Measurements from ENCODE around the gene HOXA5.

The HOXA5 gene

DNA sequence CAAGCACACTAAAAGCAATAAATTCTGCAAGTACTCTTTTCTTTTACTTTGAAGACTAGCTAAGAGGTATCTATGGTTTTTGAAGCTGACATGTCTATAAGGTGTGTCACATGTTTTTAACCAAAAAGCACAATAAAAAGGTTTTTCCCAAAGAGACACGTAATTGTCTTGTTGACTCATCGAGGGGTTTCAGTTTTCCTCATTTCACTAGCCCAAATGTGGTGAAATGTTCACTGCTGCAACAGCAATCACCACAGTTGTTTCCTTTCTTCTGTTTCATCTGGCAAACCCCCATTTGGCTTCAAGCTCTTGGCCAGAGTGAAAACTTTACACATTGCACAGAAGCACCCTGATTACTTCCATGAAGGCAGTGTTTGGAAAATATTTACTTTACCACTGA lies 9.1 kb downstream of the HOXA5 start:
- H3K27me3 ChIP-seq (ENCODE audit: control insufficient read depth, insufficient read depth, low read length): peaks cover 100% of the 10 kb centered on the region
- no peak overlapping the region for H3K27ac ChIP-seq (ENCODE audit: low read depth, low read length)
- no peak overlapping the region; the same call in 1 of the 2 replicates for H3K4me3 ChIP-seq (ENCODE audit: low read depth, low read length)
- no peaks in the 10 kb centered on the region for H3K36me3 ChIP-seq (ENCODE audit: control insufficient read depth, insufficient read depth, low read length)
- H3K9me3 ChIP-seq (ENCODE audit: control insufficient read depth, insufficient read depth, low read depth, low read length): no peaks in the 10 kb centered on the region
- H3K4me1 ChIP-seq (ENCODE audit: control insufficient read depth, insufficient read depth, low read length): peaks cover 4% of the 10 kb centered on the region; the same call in 1 of the 2 replicates
- peak overlapping the region; percentile 17 for H3K9ac ChIP-seq (ENCODE audit: low read length)

DNA sequence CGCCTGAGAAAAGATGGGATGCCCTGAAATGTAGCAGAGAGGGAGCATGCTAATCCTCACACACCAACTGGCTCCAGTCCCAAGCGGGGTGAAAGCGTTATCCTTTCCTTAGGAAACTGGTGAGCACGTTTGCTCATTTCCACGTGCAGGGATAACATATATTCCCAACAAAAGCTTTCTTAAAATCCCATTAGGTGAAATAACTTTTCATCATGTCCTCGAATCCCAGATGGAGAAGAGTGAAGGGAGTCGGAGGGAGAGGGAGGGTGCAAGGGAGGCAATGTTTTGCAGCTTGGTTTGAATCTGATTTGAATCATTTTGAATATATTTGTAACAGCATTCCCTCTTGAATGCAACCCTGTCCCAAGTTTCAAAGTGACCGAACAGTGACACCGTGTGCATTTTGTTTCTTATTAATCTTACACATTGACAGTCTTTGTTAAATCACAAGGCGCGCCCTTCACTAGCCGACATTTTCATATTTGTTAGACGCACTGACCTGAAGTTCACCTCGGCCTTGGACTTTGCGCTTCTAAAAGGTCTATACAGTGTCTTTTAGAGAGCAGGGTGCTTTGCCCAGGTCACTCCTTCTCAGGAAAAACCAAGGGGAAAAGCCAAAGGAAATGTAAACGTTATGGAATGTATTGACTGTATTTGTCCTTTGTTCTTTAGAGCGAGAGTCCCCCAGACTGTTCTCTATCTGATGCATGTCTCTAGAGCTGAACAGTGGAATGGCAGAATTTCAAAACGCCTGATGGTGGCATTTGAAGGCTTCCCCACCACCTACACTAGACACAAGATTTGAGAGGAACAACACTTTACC lies 9.9 kb downstream of the HOXA5 start:
- Histone ChIP-seq H3K9ac (ENCODE audit: low read length) (peak overlapping the region; percentile 39), H3K36me3 (ENCODE audit: control insufficient read depth, insufficient read depth, low read length) (no peaks in the 10 kb centered on the region), H3K4me3 (ENCODE audit: low read depth, low read length) (no peak overlapping the region; the same call in 1 of the 2 replicates), H3K27ac (ENCODE audit: low read depth, low read length) (no peak overlapping the region), H3K9me3 (ENCODE audit: control insufficient read depth, insufficient read depth, low read depth, low read length) (no peaks in the 10 kb centered on the region), H3K4me1 (ENCODE audit: control insufficient read depth, insufficient read depth, low read length) (peaks cover 4% of the 10 kb centered on the region; the same call in 1 of the 2 replicates), H3K27me3 (ENCODE audit: control insufficient read depth, insufficient read depth, low read length) (peaks cover 100% of the 10 kb centered on the region)

DNA sequence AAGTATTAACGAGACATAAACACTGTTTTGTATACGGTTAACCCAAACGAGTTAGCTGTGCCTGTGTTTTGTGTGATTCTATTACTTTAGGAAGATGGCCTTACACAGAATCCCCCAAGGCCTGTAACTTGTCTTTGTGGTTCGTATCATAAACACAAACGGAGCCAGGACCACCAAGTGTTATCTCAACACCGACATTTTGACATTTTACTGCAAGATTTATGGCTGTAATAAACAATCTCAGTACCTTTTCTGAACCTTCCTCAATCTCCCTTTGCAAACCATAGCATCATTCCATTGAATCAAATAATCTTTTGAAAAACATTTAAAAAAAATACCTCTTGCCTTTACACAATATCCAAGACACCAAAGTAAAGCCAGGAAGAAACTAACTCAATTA lies 10.5 kb downstream of the HOXA5 start:
- Histone ChIP-seq H3K4me1 (ENCODE audit: control insufficient read depth, insufficient read depth, low read length) (peaks cover 4% of the 10 kb centered on the region; the same call in 1 of the 2 replicates), H3K9me3 (ENCODE audit: control insufficient read depth, insufficient read depth, low read depth, low read length) (no peaks in the 10 kb centered on the region), H3K9ac (ENCODE audit: low read length) (no peak overlapping the region), H3K4me3 (ENCODE audit: low read depth, low read length) (no peak overlapping the region; the same call in 1 of the 2 replicates), H3K27ac (ENCODE audit: low read depth, low read length) (no peak overlapping the region), H3K36me3 (ENCODE audit: control insufficient read depth, insufficient read depth, low read length) (no peaks in the 10 kb centered on the region), H3K27me3 (ENCODE audit: control insufficient read depth, insufficient read depth, low read length) (peaks cover 100% of the 10 kb centered on the region)

DNA sequence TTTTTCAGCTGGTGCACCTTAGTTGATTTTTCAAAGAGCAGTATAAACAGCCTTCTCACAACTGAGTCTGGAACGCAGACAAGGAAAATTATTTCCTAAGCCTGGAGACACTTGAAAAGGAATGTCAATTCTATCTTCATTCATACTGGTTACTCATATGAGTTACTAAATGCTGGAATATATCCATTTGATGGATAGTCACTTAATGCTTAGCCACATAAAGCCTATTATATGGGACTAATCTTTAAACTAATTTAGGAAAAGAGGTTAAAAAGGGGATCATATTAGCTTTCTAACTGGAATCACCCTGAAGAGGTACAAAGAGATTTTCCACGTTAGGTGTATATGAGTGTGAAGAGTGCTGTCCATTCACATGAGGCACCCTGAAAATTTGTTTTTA lies 11.3 kb downstream of the HOXA5 start:
- H3K36me3 ChIP-seq (ENCODE audit: control insufficient read depth, insufficient read depth, low read length): no peaks in the 10 kb centered on the region
- H3K9ac ChIP-seq (ENCODE audit: low read length): peak overlapping the region; percentile 27
- peaks cover 4% of the 10 kb centered on the region; the same call in 1 of the 2 replicates for H3K4me1 ChIP-seq (ENCODE audit: control insufficient read depth, insufficient read depth, low read length)
- H3K4me3 ChIP-seq (ENCODE audit: low read depth, low read length): no peak overlapping the region
- no peaks in the 10 kb centered on the region for H3K9me3 ChIP-seq (ENCODE audit: control insufficient read depth, insufficient read depth, low read depth, low read length)
- H3K27me3 ChIP-seq (ENCODE audit: control insufficient read depth, insufficient read depth, low read length): peaks cover 100% of the 10 kb centered on the region
- H3K27ac ChIP-seq (ENCODE audit: low read depth, low read length): no peak overlapping the region

DNA sequence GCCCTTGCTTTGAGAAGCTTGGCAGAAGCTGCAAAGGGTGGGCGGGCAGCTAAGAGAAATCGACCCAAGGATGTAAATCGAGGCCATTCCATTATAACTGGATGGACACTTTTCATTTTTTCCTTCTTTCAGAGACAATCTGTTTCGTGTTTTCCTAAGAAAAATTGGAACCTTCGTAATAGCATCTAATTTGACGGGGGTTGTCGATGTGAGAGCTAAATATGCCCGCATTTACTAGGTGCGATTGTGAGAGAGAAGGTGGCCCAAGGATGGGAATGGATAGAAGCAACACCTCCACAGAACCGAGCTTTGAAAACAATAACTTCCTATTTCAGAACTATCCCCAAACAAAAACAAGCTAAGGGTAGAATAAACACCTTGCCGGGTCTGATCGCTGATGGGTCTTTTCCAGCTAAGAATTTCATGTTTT lies 12.1 kb downstream of the HOXA5 start:
- H3K4me3 ChIP-seq (ENCODE audit: low read depth, low read length): peak overlapping the region; percentile 64
- H3K9me3 ChIP-seq (ENCODE audit: control insufficient read depth, insufficient read depth, low read depth, low read length): no peaks in the 10 kb centered on the region
- H3K4me1 ChIP-seq (ENCODE audit: control insufficient read depth, insufficient read depth, low read length): peaks cover 4% of the 10 kb centered on the region; the same call in 1 of the 2 replicates
- no peaks in the 10 kb centered on the region for H3K36me3 ChIP-seq (ENCODE audit: control insufficient read depth, insufficient read depth, low read length)
- no peak overlapping the region for H3K27ac ChIP-seq (ENCODE audit: low read depth, low read length)
- H3K27me3 ChIP-seq (ENCODE audit: control insufficient read depth, insufficient read depth, low read length): peaks cover 100% of the 10 kb centered on the region
- peak overlapping the region; percentile 15 for H3K9ac ChIP-seq (ENCODE audit: low read length)

DNA sequence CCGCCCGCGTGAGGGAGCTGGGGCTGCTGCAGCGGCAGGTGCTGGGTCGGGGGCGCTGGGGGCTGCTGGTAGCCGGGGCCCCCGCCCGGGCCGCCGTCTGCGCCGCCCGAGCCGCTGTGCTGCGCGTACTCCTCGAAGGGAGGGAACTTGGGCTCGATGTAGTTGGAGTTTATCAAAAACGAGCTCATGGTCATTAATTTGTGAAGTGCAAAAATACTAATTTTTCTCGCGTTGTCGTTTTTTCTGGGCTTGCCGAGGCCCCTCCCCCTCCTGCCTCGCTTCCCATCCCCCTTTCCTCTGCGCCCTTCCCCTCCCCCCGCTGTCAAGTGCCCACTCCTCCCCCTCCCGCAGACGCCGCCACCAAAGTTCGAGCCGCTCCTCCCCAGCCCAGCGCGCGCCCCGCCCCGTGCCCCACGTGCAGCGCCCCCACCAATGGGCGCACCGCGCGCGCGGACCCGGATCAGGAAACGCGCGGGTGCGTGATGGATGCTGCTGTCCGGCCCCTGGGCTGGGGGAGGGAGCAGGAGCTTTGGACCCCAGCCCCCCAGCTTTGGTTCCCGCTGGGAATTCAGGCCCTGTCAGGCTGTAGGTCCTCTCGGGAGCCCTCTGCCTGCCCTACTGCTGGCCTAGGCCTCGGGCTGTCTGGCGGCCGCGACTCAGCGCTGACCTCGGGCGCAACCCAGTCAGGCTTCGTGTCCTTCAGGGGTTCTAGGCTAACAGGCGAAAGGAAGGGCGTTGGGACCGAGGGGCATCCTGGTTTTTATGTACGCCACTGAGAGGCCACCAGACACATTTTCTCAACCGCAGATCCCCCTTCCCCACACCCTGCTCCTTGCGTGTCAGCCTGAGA lies 12.7 kb downstream of the HOXA5 start, which contains the start of gene HOXA4:
TSS of gene HOXA4 (minus strand) at position 218 of the 850 bp plus-strand sequence. CDS start at position 194, 24 bp downstream.
- Histone ChIP-seq H3K36me3 (ENCODE audit: control insufficient read depth, insufficient read depth, low read length) (no peaks in the 10 kb centered on the region), H3K4me3 (ENCODE audit: low read depth, low read length) (peak within 1 kb of the TSS; percentile 64), H3K27me3 (ENCODE audit: control insufficient read depth, insufficient read depth, low read length) (peaks cover 100% of the 10 kb centered on the region)

DNA sequence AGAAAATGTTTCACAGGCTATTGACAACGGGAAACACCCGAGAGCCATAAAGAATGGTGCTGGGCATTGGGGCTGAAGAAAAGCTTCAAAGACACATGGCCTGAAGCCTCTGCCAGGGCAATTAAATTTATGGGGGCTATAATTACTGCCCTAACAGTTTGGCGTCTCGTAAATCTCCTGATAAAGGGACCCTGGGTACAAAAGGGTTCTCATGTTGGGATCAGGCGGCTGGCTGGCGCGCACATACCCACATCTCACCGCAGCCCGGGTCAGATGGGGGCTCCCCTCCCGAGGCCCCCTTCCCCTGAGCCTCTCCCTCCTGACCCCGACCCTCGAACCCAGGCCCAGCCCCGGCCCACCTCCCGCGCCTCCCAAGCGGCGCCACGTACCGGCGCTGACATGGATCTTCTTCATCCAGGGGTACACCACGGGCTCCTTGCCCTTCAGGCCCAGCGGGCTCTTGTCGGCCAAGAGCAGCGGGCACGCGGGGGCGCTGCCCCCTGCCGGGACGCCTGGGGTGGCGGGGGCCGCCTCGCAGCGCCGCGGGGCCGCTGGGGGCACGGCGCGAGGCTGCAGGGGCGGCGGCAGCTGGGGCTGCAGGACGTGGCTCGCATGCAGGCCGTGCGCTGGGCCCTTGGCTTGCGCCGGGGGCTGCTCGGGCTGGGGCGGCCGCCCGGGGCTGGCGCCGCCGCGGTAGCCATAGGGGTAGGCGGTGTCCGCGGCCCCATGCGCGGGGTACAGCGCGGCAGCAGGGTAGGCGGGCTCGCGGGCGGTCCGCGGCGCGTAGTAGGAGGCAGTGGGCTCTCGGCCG lies 13.5 kb downstream of the HOXA5 start:
- no peaks in the 10 kb centered on the region for H3K36me3 ChIP-seq (ENCODE audit: control insufficient read depth, insufficient read depth, low read length)
- peak overlapping the region; percentile 13 for H3K9ac ChIP-seq (ENCODE audit: low read length)
- H3K4me3 ChIP-seq (ENCODE audit: low read depth, low read length): peak overlapping the region; percentile 64
- H3K27ac ChIP-seq (ENCODE audit: low read depth, low read length): no peak overlapping the region
- H3K9me3 ChIP-seq (ENCODE audit: control insufficient read depth, insufficient read depth, low read depth, low read length): no peaks in the 10 kb centered on the region
- peaks cover 4% of the 10 kb centered on the region; the same call in 1 of the 2 replicates for H3K4me1 ChIP-seq (ENCODE audit: control insufficient read depth, insufficient read depth, low read length)
- peaks cover 100% of the 10 kb centered on the region for H3K27me3 ChIP-seq (ENCODE audit: control insufficient read depth, insufficient read depth, low read length)

More for the DNA sequence above, 12.7 kb downstream of the HOXA5 start, which contains the start of gene HOXA4:
- Histone ChIP-seq H3K9ac (ENCODE audit: low read length) (peak within 1 kb of the TSS; percentile 15), H3K27ac (ENCODE audit: low read depth, low read length) (no peak within 1 kb of the TSS), H3K9me3 (ENCODE audit: control insufficient read depth, insufficient read depth, low read depth, low read length) (no peaks in the 10 kb centered on the region), H3K4me1 (ENCODE audit: control insufficient read depth, insufficient read depth, low read length) (peaks cover 4% of the 10 kb centered on the region; the same call in 1 of the 2 replicates)

DNA sequence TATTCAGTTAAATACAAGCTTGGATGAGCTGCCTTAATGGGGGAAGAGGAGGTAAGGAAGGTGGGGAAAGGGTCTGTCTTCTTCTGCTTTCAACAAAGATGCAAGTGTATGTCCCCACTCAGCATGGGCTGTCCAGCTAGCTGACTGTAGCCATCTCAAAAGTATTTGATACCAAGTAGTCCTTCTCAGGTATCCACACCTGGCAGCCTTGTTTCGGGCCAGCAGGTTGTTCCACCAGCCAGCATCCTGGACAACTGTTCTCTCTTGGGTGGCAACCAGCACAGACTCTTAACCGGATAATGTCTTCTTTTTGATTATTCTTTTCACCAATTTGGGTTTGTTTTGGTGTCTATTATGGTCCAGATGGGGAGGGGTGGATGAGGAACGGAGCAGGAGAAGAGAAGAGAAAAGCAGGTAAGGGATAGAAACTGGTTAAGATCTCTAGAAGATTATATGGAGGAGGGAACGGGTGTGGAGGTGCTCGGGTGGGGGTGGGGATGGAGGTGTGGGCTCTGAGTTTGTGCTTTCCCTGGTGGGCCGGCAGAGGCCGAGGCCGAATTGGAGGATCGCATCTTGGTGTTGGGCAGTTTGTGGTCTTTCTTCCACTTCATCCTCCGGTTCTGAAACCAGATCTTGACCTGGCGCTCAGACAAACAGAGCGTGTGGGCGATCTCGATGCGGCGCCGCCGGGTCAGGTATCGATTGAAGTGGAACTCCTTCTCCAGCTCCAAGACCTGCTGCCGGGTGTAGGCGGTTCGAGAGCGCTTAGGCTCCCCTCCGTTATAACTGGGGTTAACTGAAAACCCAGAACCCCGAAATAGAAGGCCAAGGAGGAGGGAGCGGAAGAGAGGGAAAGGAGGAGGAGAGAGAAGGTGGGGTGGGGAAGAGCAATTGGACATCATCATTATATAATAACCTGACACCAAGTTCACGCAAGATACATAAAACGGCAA lies 14.4 kb downstream of the HOXA5 start:
- H3K4me1 ChIP-seq (ENCODE audit: control insufficient read depth, insufficient read depth, low read length): peaks cover 4% of the 10 kb centered on the region; the same call in 1 of the 2 replicates
- peaks cover 100% of the 10 kb centered on the region for H3K27me3 ChIP-seq (ENCODE audit: control insufficient read depth, insufficient read depth, low read length)
- H3K4me3 ChIP-seq (ENCODE audit: low read depth, low read length): no peak overlapping the region; the same call in 1 of the 2 replicates
- H3K9ac ChIP-seq (ENCODE audit: low read length): no peak overlapping the region
- no peaks in the 10 kb centered on the region for H3K9me3 ChIP-seq (ENCODE audit: control insufficient read depth, insufficient read depth, low read depth, low read length)
- no peaks in the 10 kb centered on the region for H3K36me3 ChIP-seq (ENCODE audit: control insufficient read depth, insufficient read depth, low read length)
- H3K27ac ChIP-seq (ENCODE audit: low read depth, low read length): no peak overlapping the region

DNA sequence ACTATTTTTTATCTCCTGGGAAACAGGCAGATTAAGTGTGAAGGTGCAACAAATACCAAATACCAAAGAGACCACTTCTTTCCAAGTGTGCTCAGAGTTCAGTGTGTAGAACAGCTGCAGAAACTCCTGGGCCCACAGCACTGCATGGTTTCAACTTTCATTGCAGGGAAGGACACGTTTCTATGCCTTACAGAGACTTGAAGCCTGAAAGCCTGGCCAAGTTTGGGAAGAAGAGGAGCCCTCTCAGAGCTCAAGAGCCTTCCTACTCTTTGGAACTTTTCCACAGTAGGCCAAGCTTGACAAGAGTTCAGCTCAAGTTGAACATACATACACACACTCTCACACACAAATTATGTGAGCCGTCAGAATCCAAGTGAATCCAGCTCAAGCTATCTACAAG lies 15.4 kb downstream of the HOXA5 start:
- Histone ChIP-seq H3K27me3 (ENCODE audit: control insufficient read depth, insufficient read depth, low read length) (peaks cover 100% of the 10 kb centered on the region), H3K4me1 (ENCODE audit: control insufficient read depth, insufficient read depth, low read length) (peaks cover 13% of the 10 kb centered on the region; the same call in 1 of the 2 replicates), H3K36me3 (ENCODE audit: control insufficient read depth, insufficient read depth, low read length) (no peaks in the 10 kb centered on the region), H3K9me3 (ENCODE audit: control insufficient read depth, insufficient read depth, low read depth, low read length) (no peaks in the 10 kb centered on the region), H3K4me3 (ENCODE audit: low read depth, low read length) (no peak overlapping the region), H3K27ac (ENCODE audit: low read depth, low read length) (no peak overlapping the region), H3K9ac (ENCODE audit: low read length) (no peak overlapping the region)
